H9 (cell line): ENCODE measurements around the gene ATP5MC3. TPM values are rescaled to one million over a fixed set of nuclear protein-coding genes. Genes with fewer than 3 reads are reported as not detected.

Experiments used
- DNase-seq: peaks from one replicate; pipeline ENCODE4 v3.0.0-alpha.2; 2017
- H2AFZ ChIP-seq: one replicate; pipeline ENCODE4 v1.6.1; 2013; ENCODE audit warnings: mild to moderate bottlenecking, low read length, control low read depth, moderate library complexity
- H2AK5ac ChIP-seq: 2 replicates; pipeline ENCODE4 v1.6.1; 2013; ENCODE audit warnings: low read length, control low read depth, mixed read lengths; ENCODE audit not compliant: insufficient read length
- H2BK120ac ChIP-seq: one replicate; pipeline ENCODE4 v1.6.1; 2013; ENCODE audit warnings: low read depth, mild to moderate bottlenecking, low read length, control low read depth, inconsistent platforms; ENCODE audit not compliant: poor library complexity, severe bottlenecking
- H2BK12ac ChIP-seq: 2 replicates; pipeline ENCODE4 v1.6.1; 2013; ENCODE audit warnings: low read length, control low read depth, mixed read lengths, low read depth; ENCODE audit not compliant: insufficient read length
- H2BK15ac ChIP-seq: 2 replicates; pipeline ENCODE4 v1.6.1; 2013; ENCODE audit warnings: low read depth, low read length, control low read depth
- H2BK20ac ChIP-seq: one replicate; pipeline ENCODE4 v1.6.1; 2013; ENCODE audit warnings: low read depth, mild to moderate bottlenecking, low read length, control low read depth, inconsistent platforms; ENCODE audit not compliant: poor library complexity, severe bottlenecking
- H2BK5ac ChIP-seq: 2 replicates; pipeline ENCODE4 v1.6.1; 2013; ENCODE audit warnings: low read length, control low read depth, mixed read lengths; ENCODE audit not compliant: insufficient read length
- H3K14ac ChIP-seq: 2 replicates; pipeline ENCODE4 v1.6.1; 2013; ENCODE audit warnings: low read length, control low read depth; ENCODE audit not compliant: insufficient read depth
- H3K18ac ChIP-seq: 2 replicates; pipeline ENCODE4 v1.6.1; 2013; ENCODE audit warnings: low read depth, mild to moderate bottlenecking, mixed read lengths, low read length, control low read depth; ENCODE audit not compliant: insufficient read length
- H3K23ac ChIP-seq: 2 replicates; pipeline ENCODE4 v1.6.1; 2013; ENCODE audit warnings: low read length, control low read depth, mixed read lengths, low read depth; ENCODE audit not compliant: insufficient read length
- H3K23me2 ChIP-seq: 2 replicates; pipeline ENCODE4 v1.6.1; 2013; ENCODE audit warnings: low read depth, mild to moderate bottlenecking, mixed read lengths, low read length, control low read depth; ENCODE audit not compliant: insufficient read length, poor library complexity, severe bottlenecking
- H3K27ac ChIP-seq: 2 replicates; pipeline ENCODE4 v1.5.1; 2013; ENCODE audit warnings: low read length, control low read depth, mixed read lengths, low read depth; ENCODE audit not compliant: insufficient read length
- H3K27me3 ChIP-seq: 2 replicates; pipeline ENCODE4 v1.6.1; 2013; ENCODE audit warnings: low read length, control low read depth, inconsistent platforms; ENCODE audit not compliant: insufficient read depth
- H3K4ac ChIP-seq: 2 replicates; pipeline ENCODE4 v1.6.1; 2013; ENCODE audit warnings: low read depth, mild to moderate bottlenecking, control low read depth, inconsistent platforms, low read length, moderate library complexity
- H3K4me1 ChIP-seq: 2 replicates; pipeline ENCODE4 v1.6.1; 2013; ENCODE audit warnings: low read length, control low read depth, inconsistent platforms; ENCODE audit not compliant: insufficient read depth
- H3K4me2 ChIP-seq: 2 replicates; pipeline ENCODE4 v1.6.1; 2013; ENCODE audit warnings: low read length, control low read depth, mixed read lengths; ENCODE audit not compliant: insufficient read length, insufficient read depth
- H3K56ac ChIP-seq: 2 replicates; pipeline ENCODE4 v1.6.1; 2013; ENCODE audit warnings: low read depth, mild to moderate bottlenecking, mixed read lengths, low read length, control low read depth; ENCODE audit not compliant: insufficient read length
- H3K79me1 ChIP-seq: 2 replicates; pipeline ENCODE4 v1.6.1; 2013; ENCODE audit warnings: low read depth, mild to moderate bottlenecking, moderate library complexity, low read length, control low read depth, inconsistent platforms; ENCODE audit not compliant: insufficient read depth, poor library complexity, severe bottlenecking
- H3K79me2 ChIP-seq: 2 replicates; pipeline ENCODE4 v1.6.1; 2013; ENCODE audit warnings: low read length, control low read depth, inconsistent platforms; ENCODE audit not compliant: insufficient read depth
- H3K9ac ChIP-seq: 2 replicates; pipeline ENCODE4 v1.6.1; 2013; ENCODE audit warnings: low read length, control low read depth, mixed read lengths; ENCODE audit not compliant: insufficient read length; ENCODE audit errors: extremely low read depth
- H3K9me3 ChIP-seq: one replicate; pipeline ENCODE4 v1.6.1; 2013; ENCODE audit warnings: low read depth, low read length, inconsistent platforms; ENCODE audit not compliant: control insufficient read depth
- H3T11ph ChIP-seq: one replicate; pipeline ENCODE4 v1.6.1; 2013; ENCODE audit warnings: mild to moderate bottlenecking, low read length, control low read depth, inconsistent platforms
- H4K20me1 ChIP-seq: one replicate; pipeline ENCODE4 v1.6.1; 2013; ENCODE audit not compliant: control insufficient read depth, insufficient read length, insufficient read depth
- H4K5ac ChIP-seq: 2 replicates; pipeline ENCODE4 v1.6.1; 2013; ENCODE audit warnings: low read depth, mild to moderate bottlenecking, mixed read lengths, low read length, control low read depth; ENCODE audit not compliant: insufficient read length
- H4K8ac ChIP-seq: replicated peaks from 2 replicates; pipeline ENCODE4 v1.6.1; 2013; ENCODE audit warnings: low read length, control low read depth, mixed read lengths, low read depth; ENCODE audit not compliant: insufficient read length
- H4K91ac ChIP-seq: 2 replicates; pipeline ENCODE4 v1.6.1; 2013; ENCODE audit warnings: low read depth, mild to moderate bottlenecking, moderate library complexity, mixed read lengths, low read length, control low read depth; ENCODE audit not compliant: insufficient read length
- H3K27ac Mint-ChIP-seq, 3 experiments: 2 replicates in 2 of 3; 3 replicates in 1 of 3; pipeline ENCODE4 v1.8.0; 2020 to 2021; ENCODE audit warnings: mixed read lengths in 3 of 3, mild to moderate bottlenecking in 1 of 3, moderate library complexity in 1 of 3
- H3K27me3 Mint-ChIP-seq: 2 replicates; pipeline ENCODE4 v1.8.0; 2021; ENCODE audit warnings: low read depth, mild to moderate bottlenecking, moderate library complexity, mixed read lengths
- H3K36me3 Mint-ChIP-seq, 3 experiments: 2 replicates in 2 of 3; 3 replicates in 1 of 3; pipeline ENCODE4 v1.8.0; 2020 to 2021; ENCODE audit warnings: low read depth in 3 of 3, mixed read lengths in 3 of 3; ENCODE audit not compliant: insufficient read depth in 1 of 3
- H3K4me1 Mint-ChIP-seq, 2 experiments: 2 replicates each; pipeline ENCODE4 v1.8.0; 2020; ENCODE audit warnings: mixed read lengths in 2 of 2
- H3K4me3 Mint-ChIP-seq, 2 experiments: 2 replicates in 1 of 2; 3 replicates in 1 of 2; pipeline ENCODE4 v1.8.0; 2020 to 2021; ENCODE audit warnings: mild to moderate bottlenecking in 2 of 2, mixed read lengths in 2 of 2, moderate library complexity in 1 of 2
- H3K9me3 Mint-ChIP-seq, 2 experiments: 2 replicates in 1 of 2; 3 replicates in 1 of 2; pipeline ENCODE4 v1.8.0; 2020; ENCODE audit warnings: mild to moderate bottlenecking in 2 of 2, mixed read lengths in 2 of 2, moderate library complexity in 1 of 2
- WGBS: extraction: QIAGEN DNeasy Blood & Tissue Kit; methylation state at CpG from one replicate; pipeline ENCODE4 v1.1.7; 2013; ENCODE audit warnings: missing lambda C conversion rate, low lambda C conversion rate, mixed read lengths; ENCODE audit not compliant: insufficient read length; ENCODE audit errors: extremely low coverage; 5-methylcytosine and 5-hydroxymethylcytosine counted together
- total RNA-seq: library from RNA; stranded (reverse); gene quantifications from 2 replicates; pipeline ENCODE4 v1.2.1, GENCODE V29; 2021
- TF ChIP-seq, protein P1 (sequence below): fragments of 200-600 bp; sonication (generic); conservative IDR thresholded peaks from 3 replicates; pipeline ENCODE4 v1.8.0; 2021; ENCODE audit warnings: antibody characterized with exemption, mild to moderate bottlenecking

ATP5MC3 gene
- total RNA-seq, 1 experiment from 2014 or later, result 326 TPM

- H3K14ac ChIP-seq, result no peak overlapping the region
- no peak overlapping the region for H2AK5ac ChIP-seq
- no CpG with 5 or more reads among the region's 2 CpGs for WGBS
- no peak overlapping the region for H2BK5ac ChIP-seq
- Mint-ChIP-seq H3K36me3 (peaks cover 23 to 63% (median 52%) of the 10 kb centered on the region in 3 experiments), H3K4me1 (peaks cover 16% of the 10 kb centered on the region in 2 experiments), H3K9me3 (no peaks in the 10 kb centered on the region), H3K27me3 (no peaks in the 10 kb centered on the region), H3K4me3 (no peak overlapping the region), H3K27ac (peak overlapping the region in 1 of 3 experiments; percentile 24; a peak in 1 of 7 replicates)
- H3K23ac ChIP-seq, result no peak overlapping the region
- H2AFZ ChIP-seq, result no peak overlapping the region
- no peaks in the 10 kb centered on the region for H4K20me1 ChIP-seq
- no peak overlapping the region for H3T11ph ChIP-seq
- H3K23me2 ChIP-seq, result no peaks in the 10 kb centered on the region
- H3K27me3 ChIP-seq, result no peaks in the 10 kb centered on the region
- H3K4me2 ChIP-seq, result no peak overlapping the region
- TF ChIP-seq, protein P1, sequence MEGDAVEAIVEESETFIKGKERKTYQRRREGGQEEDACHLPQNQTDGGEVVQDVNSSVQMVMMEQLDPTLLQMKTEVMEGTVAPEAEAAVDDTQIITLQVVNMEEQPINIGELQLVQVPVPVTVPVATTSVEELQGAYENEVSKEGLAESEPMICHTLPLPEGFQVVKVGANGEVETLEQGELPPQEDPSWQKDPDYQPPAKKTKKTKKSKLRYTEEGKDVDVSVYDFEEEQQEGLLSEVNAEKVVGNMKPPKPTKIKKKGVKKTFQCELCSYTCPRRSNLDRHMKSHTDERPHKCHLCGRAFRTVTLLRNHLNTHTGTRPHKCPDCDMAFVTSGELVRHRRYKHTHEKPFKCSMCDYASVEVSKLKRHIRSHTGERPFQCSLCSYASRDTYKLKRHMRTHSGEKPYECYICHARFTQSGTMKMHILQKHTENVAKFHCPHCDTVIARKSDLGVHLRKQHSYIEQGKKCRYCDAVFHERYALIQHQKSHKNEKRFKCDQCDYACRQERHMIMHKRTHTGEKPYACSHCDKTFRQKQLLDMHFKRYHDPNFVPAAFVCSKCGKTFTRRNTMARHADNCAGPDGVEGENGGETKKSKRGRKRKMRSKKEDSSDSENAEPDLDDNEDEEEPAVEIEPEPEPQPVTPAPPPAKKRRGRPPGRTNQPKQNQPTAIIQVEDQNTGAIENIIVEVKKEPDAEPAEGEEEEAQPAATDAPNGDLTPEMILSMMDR, result no peak
- no peaks in the 10 kb centered on the region for H3K79me1 ChIP-seq
- H3K27ac ChIP-seq, result no peak overlapping the region
- no peak overlapping the region for H4K5ac ChIP-seq
- no peak overlapping the region for H2BK20ac ChIP-seq
- no peak overlapping the region for H4K91ac ChIP-seq
- H3K18ac ChIP-seq, result no peak overlapping the region
- H3K79me2 ChIP-seq, result no peaks in the 10 kb centered on the region
- H2BK120ac ChIP-seq, result no peak overlapping the region
- no peak overlapping the region for H4K8ac ChIP-seq
- no peaks in the 10 kb centered on the region for H3K4me1 ChIP-seq
- H3K9ac ChIP-seq, result no peak overlapping the region
- no peak overlapping the region for H2BK15ac ChIP-seq
- H2BK12ac ChIP-seq, result no peak overlapping the region
- H3K56ac ChIP-seq, result no peak overlapping the region
- no peaks in the 10 kb centered on the region for H3K9me3 ChIP-seq
- DNase-seq, result no peak
- H3K4ac ChIP-seq, result no peak overlapping the region
Observed at GRCh38 chr2:175131252-175131651, 50.3 kb downstream of the ATP5MC3 start.
